Measurements from ENCODE around the gene RPL27.

DNA sequence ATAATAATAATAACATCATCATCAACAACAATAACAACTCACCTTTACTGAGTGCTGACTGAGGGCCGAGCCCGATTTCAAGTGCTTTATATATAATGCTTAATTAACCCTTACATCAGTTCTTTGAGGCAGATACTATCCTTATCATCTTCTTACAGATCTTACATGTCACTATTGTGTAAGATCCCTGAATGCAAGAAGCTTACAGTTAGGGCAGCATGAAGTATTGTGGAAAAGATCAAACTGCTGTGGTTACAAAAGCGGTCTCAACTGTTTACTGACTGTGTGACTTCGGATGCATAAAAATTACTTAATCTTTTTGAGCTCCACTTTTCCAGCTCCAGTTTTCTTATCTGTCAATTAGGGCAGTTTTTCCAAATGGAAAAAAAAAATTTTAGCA is 20.7 kb downstream of the RPL27 start:
- no peak for TF ChIP-seq POLR2AphosphoS5 (IDR thresholded peaks at IDR 0.05; ENCODE audit: borderline replicate concordance, low read depth, low read length)
- TF ChIP-seq EZH2 (IDR thresholded peaks at IDR 0.05): no peak

Measured in SK-N-MC (cell line).